Mammary epithelial cell (primary cell): ENCODE data around the gene PDCD11.

ENCODE experiments used
- EZH2 ChIP-seq: IDR thresholded peaks from 2 replicates; pipeline ENCODE4 v1.6.1; 2012; ENCODE audit warnings: low read length, inconsistent platforms, borderline replicate concordance
- TF ChIP-seq, protein P1 (sequence below), 2 donors: IDR thresholded peaks in 1 of 2; conservative IDR thresholded peaks in 1 of 2; 2 replicates each; pipeline ENCODE4 v1.5.1; 2011 to 2012; ENCODE audit warnings: inconsistent platforms in 2 of 2, low read length in 2 of 2, mild to moderate bottlenecking in 2 of 2, control low read depth in 1 of 2, low read depth in 1 of 2; ENCODE audit not compliant: insufficient read depth in 1 of 2; ENCODE audit errors: extremely low read depth in 1 of 2

DNA sequence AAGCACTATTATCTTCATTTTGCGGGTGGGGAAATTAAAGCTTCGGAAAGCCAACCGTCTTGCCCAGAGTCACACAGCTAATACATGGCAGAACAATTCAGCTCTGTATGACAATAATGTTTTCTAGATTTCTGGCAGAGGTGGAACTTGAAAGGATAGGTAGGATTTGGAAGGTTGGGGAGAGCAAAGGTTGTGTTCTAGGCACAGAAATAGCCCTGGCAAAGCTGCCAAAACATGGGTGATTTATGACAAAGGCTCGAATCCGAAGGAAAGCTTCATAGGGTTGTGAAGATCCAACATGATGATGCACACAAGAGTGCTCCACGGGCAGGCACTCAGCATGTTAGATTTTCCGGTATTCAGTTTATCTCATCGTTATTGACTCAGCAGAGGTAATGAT is 19.2 kb downstream of the PDCD11 start:
- TF ChIP-seq, protein P1, sequence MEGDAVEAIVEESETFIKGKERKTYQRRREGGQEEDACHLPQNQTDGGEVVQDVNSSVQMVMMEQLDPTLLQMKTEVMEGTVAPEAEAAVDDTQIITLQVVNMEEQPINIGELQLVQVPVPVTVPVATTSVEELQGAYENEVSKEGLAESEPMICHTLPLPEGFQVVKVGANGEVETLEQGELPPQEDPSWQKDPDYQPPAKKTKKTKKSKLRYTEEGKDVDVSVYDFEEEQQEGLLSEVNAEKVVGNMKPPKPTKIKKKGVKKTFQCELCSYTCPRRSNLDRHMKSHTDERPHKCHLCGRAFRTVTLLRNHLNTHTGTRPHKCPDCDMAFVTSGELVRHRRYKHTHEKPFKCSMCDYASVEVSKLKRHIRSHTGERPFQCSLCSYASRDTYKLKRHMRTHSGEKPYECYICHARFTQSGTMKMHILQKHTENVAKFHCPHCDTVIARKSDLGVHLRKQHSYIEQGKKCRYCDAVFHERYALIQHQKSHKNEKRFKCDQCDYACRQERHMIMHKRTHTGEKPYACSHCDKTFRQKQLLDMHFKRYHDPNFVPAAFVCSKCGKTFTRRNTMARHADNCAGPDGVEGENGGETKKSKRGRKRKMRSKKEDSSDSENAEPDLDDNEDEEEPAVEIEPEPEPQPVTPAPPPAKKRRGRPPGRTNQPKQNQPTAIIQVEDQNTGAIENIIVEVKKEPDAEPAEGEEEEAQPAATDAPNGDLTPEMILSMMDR (conservative IDR thresholded peaks at IDR 0.05 in 1 of 2, IDR thresholded peaks at IDR 0.05 in 1 of 2; ENCODE audit: extremely low read depth in 1 of 2, insufficient read depth in 1 of 2, low read depth in 1 of 2, low read length in 2 of 2), result no peak
- TF ChIP-seq EZH2, result no peak
